ENCODE results near the gene THSD7B.

- TF ChIP-seq POLR2AphosphoS5 (IDR thresholded peaks at IDR 0.05) (no peak), POLR2A (IDR thresholded peaks at IDR 0.05) (no peak)
- TF ChIP-seq, protein P1, sequence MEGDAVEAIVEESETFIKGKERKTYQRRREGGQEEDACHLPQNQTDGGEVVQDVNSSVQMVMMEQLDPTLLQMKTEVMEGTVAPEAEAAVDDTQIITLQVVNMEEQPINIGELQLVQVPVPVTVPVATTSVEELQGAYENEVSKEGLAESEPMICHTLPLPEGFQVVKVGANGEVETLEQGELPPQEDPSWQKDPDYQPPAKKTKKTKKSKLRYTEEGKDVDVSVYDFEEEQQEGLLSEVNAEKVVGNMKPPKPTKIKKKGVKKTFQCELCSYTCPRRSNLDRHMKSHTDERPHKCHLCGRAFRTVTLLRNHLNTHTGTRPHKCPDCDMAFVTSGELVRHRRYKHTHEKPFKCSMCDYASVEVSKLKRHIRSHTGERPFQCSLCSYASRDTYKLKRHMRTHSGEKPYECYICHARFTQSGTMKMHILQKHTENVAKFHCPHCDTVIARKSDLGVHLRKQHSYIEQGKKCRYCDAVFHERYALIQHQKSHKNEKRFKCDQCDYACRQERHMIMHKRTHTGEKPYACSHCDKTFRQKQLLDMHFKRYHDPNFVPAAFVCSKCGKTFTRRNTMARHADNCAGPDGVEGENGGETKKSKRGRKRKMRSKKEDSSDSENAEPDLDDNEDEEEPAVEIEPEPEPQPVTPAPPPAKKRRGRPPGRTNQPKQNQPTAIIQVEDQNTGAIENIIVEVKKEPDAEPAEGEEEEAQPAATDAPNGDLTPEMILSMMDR (IDR thresholded peaks at IDR 0.05) = no peak
Measured at GRCh38 chr2:137118140-137118539, 352.8 kb downstream of the THSD7B start.

Measured in prostate gland (tissue), 2 donors.